GM21737 (cell line): ENCODE measurements around the gene RNPEP.
"Not testable (repeated sequence)": the region's sequence is repeated elsewhere in the genome, so short reads cannot be mapped to it uniquely, and the experiment has no call there.

Experiments
- ATAC-seq: cut with Tn5 transposase; IDR thresholded peaks from one replicate; pipeline ENCODE4 v1.9.1; 2021; ENCODE audit warnings: mild to moderate bottlenecking, moderate library complexity; ENCODE audit not compliant: unreplicated experiment

Gene RNPEP

GRCh38 chr1:202009326-202010179 lies 27.1 kb downstream of the RNPEP start:
- no peak for ATAC-seq

- ATAC-seq = peak; percentile 72
Measured at GRCh38 chr1:202010180-202011015, 27.9 kb downstream of the RNPEP start, which contains the start of gene ELF3. ELF3 (plus strand) TSS chr1:202010587; CDS start chr1:202011137, 550 bp downstream.

GRCh38 chr1:202011994-202012393 lies 29.5 kb downstream of the RNPEP start:
- no peak for ATAC-seq

GRCh38 chr1:202012544-202013478 lies 30.4 kb downstream of the RNPEP start:
- ATAC-seq = no peak

GRCh38 chr1:202013603-202014002 lies 31.2 kb downstream of the RNPEP start:
- ATAC-seq = no peak

GRCh38 chr1:202014060-202014459 lies 31.6 kb downstream of the RNPEP start:
- no peak for ATAC-seq

- ATAC-seq = no peak
Measured at GRCh38 chr1:202014915-202015661, 32.6 kb downstream of the RNPEP start.

- ATAC-seq = no peak
Measured at GRCh38 chr1:202015662-202015937, 33.2 kb downstream of the RNPEP start.

GRCh38 chr1:202016022-202016810 lies 33.8 kb downstream of the RNPEP start:
- no peak for ATAC-seq

- no peak for ATAC-seq
Measured at GRCh38 chr1:202016811-202017748, 34.6 kb downstream of the RNPEP start.

GRCh38 chr1:202017749-202018467 lies 35.5 kb downstream of the RNPEP start:
- no peak for ATAC-seq

GRCh38 chr1:202018468-202019234 lies 36.2 kb downstream of the RNPEP start:
- no peak for ATAC-seq

GRCh38 chr1:202019235-202019558 lies 36.7 kb downstream of the RNPEP start:
- not testable (repeated sequence) for ATAC-seq

- no peak for ATAC-seq
Measured at GRCh38 chr1:202023001-202023433, 40.6 kb downstream of the RNPEP start.

GRCh38 chr1:202029171-202029665 lies 46.8 kb downstream of the RNPEP start:
- ATAC-seq = no peak

GRCh38 chr1:202029727-202030126 lies 47.3 kb downstream of the RNPEP start:
- ATAC-seq = no peak

GRCh38 chr1:202031796-202032195 lies 49.3 kb downstream of the RNPEP start:
- no peak for ATAC-seq
